Panc1 (cell line): ENCODE measurements around the gene MAPT. TPM values are rescaled to one million over a fixed set of nuclear protein-coding genes. Genes with fewer than 3 reads are reported as not detected.

Source experiments
- ATAC-seq: fragments of 200-7000 bp; cut with Tn5 transposase; 2 replicates; pipeline ENCODE4 v1.9.1; 2020; ENCODE audit warnings: mild to moderate bottlenecking, moderate library complexity
- BruUV-seq: library from RNA; stranded (reverse); fragments of 400-500 nt; replicated peaks from 2 replicates; lab custom pipeline; 2021; lab: Mats Ljungman, UMichigan
- CTCF ChIA-PET: fragments of 300-600 bp; sonication (Branson Sonifier 250); formaldehyde crosslinking; loops from one replicate; lab custom pipeline; 2022; ENCODE audit warnings: antibody characterized with exemption; lab: Charles Lee
- POLR2A ChIA-PET: fragments of 300-600 bp; sonication (Branson Sonifier 250); formaldehyde crosslinking; loops from one replicate; lab custom pipeline; 2022; ENCODE audit warnings: antibody characterized with exemption; lab: Charles Lee
- DNase-seq: peaks from one replicate; pipeline ENCODE4 v3.0.0-alpha.2; 2010; ENCODE audit warnings: low read depth, low spot score
- H3K27ac ChIP-seq: 2 replicates; pipeline ENCODE4 v1.5.1; 2011; ENCODE audit warnings: mild to moderate bottlenecking, low read length, inconsistent platforms
- H3K27me3 ChIP-seq: fragments of 200-500 bp; sonication (Bioruptor generic); 2 replicates; pipeline ENCODE4 v1.6.0; 2014; ENCODE audit warnings: low read length, inconsistent platforms; ENCODE audit not compliant: control insufficient read depth, insufficient read depth
- H3K36me3 ChIP-seq: fragments of 200-500 bp; sonication (Bioruptor generic); 2 replicates; pipeline ENCODE4 v1.5.1; 2014; ENCODE audit warnings: inconsistent platforms, mild to moderate bottlenecking, low read length, moderate library complexity; ENCODE audit not compliant: control insufficient read depth, insufficient read depth
- H3K4me1 ChIP-seq: 2 replicates; pipeline ENCODE4 v1.5.1; 2011; ENCODE audit warnings: inconsistent platforms, mild to moderate bottlenecking, low read length, moderate library complexity; ENCODE audit not compliant: control insufficient read depth, insufficient read depth
- H3K4me3 ChIP-seq, 2 experiments: 2 replicates each; pipeline ENCODE4 v1.5.1; 2011 to 2012; ENCODE audit warnings: low read depth in 2 of 2, low read length in 2 of 2, mild to moderate bottlenecking in 2 of 2, inconsistent platforms in 1 of 2, moderate library complexity in 1 of 2
- H3K9me3 ChIP-seq: fragments of 200-500 bp; sonication (Bioruptor generic); 2 replicates; pipeline ENCODE4 v1.5.1; 2014; ENCODE audit warnings: low read depth, mild to moderate bottlenecking, inconsistent platforms, low read length, moderate library complexity; ENCODE audit not compliant: control insufficient read depth, insufficient read depth
- CTCF ChIP-seq: fragments of 450-650 bp; IDR thresholded peaks from 2 replicates; pipeline ENCODE4 v1.5.1; 2017; ENCODE audit warnings: mild to moderate bottlenecking
- POLR2AphosphoS5 ChIP-seq: IDR thresholded peaks from 2 replicates; pipeline ENCODE4 v1.6.1; 2012; ENCODE audit warnings: mild to moderate bottlenecking, low read depth, low read length, moderate library complexity
- REST ChIP-seq, 2 experiments: IDR thresholded peaks; 2 replicates each; pipeline ENCODE4 v1.6.1; 2011 to 2012; ENCODE audit warnings: low read depth in 2 of 2, control low read depth in 1 of 2, low read length in 1 of 2, mild to moderate bottlenecking in 1 of 2, moderate library complexity in 1 of 2; ENCODE audit not compliant: insufficient read depth in 1 of 2
- SIN3A ChIP-seq: IDR thresholded peaks from 2 replicates; pipeline ENCODE4 v1.6.1; 2012; ENCODE audit warnings: low read depth, mild to moderate bottlenecking, low read length, moderate library complexity, borderline replicate concordance; ENCODE audit not compliant: insufficient read depth
- TCF7L2 ChIP-seq: IDR thresholded peaks from 2 replicates; pipeline ENCODE4 v1.6.1; 2011; ENCODE audit warnings: mild to moderate bottlenecking, low read depth, low read length, inconsistent platforms
- in situ Hi-C: cut with HindIII; loops from 2 replicates; pipeline ENCODE4 v1.10.0; 2016; ENCODE audit warnings: low sequenced_read_pairs, low pct_unique_long_range_greater_than_20kb
- intact Hi-C: fragments of 100-400 bp; cut with micrococcal nuclease; formaldehyde crosslinking; loops from one replicate; pipeline ENCODE4 v1.10.0; 2022; ENCODE audit not compliant: unreplicated experiment
- total RNA-seq: library from RNA; stranded (reverse); gene quantifications from one replicate; pipeline ENCODE4 v1.2.1, GENCODE V29; 2021; ENCODE audit not compliant: unreplicated experiment

MAPT gene
- total RNA-seq, 1 experiment from 2014 or later: 0.59 TPM

GRCh38 chr17:45924332-45924820, 30.0 kb downstream of the MAPT start:
- BruUV-seq: no TSS peak
- H3K27ac ChIP-seq: no peak overlapping the region
- DNase-seq (no peak), ATAC-seq (no peak)
- POLR2A ChIA-PET: no interaction called here
- no peak for TF ChIP-seq POLR2AphosphoS5
- no peak for TF ChIP-seq SIN3A
- no peak for TF ChIP-seq CTCF
- H3K27me3 ChIP-seq: no peaks in the 10 kb centered on the region
- H3K4me1 ChIP-seq: no peaks in the 10 kb centered on the region
- no peaks in the 10 kb centered on the region for H3K36me3 ChIP-seq
- no peak overlapping the region for H3K4me3 ChIP-seq
- no peaks in the 10 kb centered on the region for H3K9me3 ChIP-seq
- intact Hi-C loops: no loop called here
- in situ Hi-C loops: no loop called here
- CTCF ChIA-PET: no interaction called here

- H3K9me3 ChIP-seq: no peaks in the 10 kb centered on the region
- intact Hi-C loops: no loop called here
- H3K27ac ChIP-seq: no peak overlapping the region
- no peak for TF ChIP-seq CTCF
- TF ChIP-seq TCF7L2: no peak
- no peak for TF ChIP-seq SIN3A
- TF ChIP-seq REST (IDR thresholded peaks at IDR 0.05; ENCODE audit: insufficient read depth in 1 of 2, low read depth in 2 of 2, low read length in 1 of 2): no peak
- no peak for TF ChIP-seq POLR2AphosphoS5
- in situ Hi-C loops: no loop called here
- no peak overlapping the region for H3K4me3 ChIP-seq
- CTCF ChIA-PET: no interaction called here
- H3K4me1 ChIP-seq: no peaks in the 10 kb centered on the region
- POLR2A ChIA-PET: no interaction called here
- no peaks in the 10 kb centered on the region for H3K36me3 ChIP-seq
- ATAC-seq (no peak), DNase-seq (no peak)
- no TSS peak for BruUV-seq
- no peaks in the 10 kb centered on the region for H3K27me3 ChIP-seq
Observed at GRCh38 chr17:45925311-45925710, 31.0 kb downstream of the MAPT start.
